GM21786 (cell line): Measurements from ENCODE around the gene LHPP.
"Not testable (repeated sequence)": the region's sequence is repeated elsewhere in the genome, so short reads cannot be mapped to it uniquely, and the experiment has no call there.

ENCODE experiments used
- ATAC-seq: cut with Tn5 transposase; IDR thresholded peaks from one replicate; pipeline ENCODE4 v1.9.1; 2021; ENCODE audit not compliant: unreplicated experiment

The LHPP gene

DNA sequence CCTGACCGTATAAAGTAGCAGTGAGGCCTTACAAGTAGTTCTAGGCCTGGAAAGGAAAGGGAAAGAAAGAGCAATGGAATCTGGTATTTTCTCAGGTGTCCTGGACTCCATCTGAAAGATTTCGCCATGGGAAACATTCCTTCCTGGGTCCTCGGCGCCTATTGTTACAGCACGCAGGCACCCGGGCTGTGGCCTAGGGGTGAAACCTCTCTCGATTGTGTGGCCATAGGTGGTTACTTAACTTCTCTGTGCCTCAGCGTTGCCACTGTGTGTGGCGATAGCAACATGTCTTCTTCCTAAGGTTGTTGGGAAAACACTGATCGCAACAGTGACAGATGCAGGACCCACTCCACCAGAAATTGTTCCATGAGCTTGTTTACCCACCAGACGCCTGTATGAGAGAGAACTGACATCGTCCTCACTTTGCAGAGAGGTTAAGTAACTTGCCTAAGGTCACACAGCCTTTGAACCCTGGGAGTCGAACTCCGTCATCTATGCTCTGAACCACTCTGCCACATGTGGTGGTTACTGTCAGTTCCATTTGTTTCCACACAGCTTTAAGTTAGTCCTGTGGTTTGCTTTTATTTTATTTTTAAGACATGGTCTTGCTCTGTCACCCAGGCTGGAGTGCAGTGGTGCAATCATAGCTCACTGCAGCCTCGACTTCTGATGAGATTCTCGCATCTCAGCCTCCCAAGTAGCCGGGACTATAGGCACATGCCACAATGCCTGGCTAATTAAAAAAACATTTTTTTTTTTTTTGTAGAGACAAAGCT is 73.4 kb downstream of the LHPP start:
- ATAC-seq = no peak

DNA sequence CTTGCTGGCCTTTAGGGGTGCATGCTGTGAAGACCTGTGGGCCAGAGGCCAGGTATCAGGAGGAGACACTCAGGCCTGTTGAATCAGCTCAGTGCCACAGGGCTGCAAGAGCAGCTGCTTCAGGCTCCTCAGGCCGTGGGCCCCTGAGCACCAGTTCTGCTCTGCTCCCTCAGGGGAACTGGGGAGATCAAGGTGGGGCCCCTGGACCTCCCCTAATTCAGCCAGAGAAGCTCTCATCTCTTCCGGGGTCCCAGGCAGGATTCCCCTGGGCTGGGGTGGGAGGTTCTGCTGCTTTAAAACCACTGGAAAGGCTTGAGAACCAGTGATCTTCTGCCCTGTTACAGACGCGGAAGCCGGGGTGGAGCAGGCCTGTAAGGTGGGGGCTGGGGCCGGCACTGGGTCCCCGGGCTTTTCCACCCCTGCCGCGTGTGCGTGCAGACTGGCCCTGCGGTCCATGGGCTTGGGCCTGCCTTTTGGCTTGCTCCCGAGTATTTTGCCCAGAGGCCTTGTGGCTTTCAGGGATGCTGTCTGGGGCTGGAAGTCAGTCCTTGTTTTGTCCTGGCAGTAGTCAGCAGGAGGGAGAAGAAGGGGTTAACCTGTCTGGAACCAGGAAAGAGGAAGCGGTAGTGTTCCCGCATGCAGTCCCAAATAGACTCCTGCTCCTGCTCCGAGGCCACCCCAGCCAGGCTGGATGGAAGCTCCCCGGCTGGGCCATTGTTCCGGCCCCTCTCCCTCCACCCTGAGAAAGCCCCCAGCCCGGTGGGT is 74.3 kb downstream of the LHPP start:
- no peak for ATAC-seq

DNA sequence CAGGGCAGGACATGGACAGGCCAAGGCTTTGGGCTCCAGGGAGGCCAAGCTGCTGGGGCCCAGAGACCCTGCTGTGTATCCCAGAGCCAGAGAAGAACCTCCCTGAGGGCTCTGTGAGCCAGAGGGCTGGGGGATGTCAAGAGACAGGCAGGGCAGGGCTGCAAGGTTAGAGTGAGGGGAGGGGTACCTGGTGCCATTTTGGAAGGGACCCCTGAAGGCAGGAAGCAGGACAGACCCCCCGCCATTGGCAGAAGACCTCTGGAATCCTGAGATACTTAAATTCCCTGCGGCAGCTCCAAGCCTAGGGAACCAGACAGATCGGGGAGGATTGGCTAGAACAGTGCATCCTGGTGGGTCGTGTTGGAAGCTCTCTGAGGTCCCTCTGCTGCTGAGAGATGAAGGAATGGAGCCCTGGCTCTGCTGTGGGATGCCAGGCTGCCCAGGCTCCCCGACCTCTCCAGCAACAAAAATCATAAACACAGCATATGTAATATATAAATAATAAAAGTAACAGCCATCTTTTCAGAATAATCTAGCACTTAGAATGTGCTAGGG is 75.0 kb downstream of the LHPP start:
- no peak for ATAC-seq

DNA sequence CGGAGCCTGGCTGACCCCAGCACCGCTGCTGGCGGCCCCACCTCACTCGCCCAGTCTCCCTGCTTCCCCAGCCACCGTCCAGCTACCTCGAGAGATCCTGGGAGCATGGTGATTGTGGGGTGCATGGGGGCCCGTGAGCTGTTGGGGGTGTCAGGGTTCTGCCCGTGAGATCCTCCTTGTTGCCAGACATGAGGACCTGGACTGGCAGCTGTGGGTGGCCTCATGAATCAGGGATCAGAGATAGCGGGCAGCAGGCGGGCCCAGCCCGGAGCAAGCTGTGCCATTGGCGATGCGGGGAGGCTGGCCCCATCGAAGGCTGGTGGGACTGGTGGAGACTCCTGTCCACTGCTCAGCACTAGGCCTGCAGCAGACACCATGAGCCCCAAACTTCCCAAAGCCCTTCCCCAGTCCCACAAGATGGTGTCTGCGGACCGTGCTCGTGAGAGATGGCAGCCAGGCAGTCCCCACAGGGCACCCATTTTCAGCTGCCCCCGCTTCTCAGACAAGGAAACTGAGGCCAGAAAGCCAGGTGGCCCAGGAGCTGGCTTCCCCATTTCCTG is 75.6 kb downstream of the LHPP start:
- ATAC-seq = no peak

DNA sequence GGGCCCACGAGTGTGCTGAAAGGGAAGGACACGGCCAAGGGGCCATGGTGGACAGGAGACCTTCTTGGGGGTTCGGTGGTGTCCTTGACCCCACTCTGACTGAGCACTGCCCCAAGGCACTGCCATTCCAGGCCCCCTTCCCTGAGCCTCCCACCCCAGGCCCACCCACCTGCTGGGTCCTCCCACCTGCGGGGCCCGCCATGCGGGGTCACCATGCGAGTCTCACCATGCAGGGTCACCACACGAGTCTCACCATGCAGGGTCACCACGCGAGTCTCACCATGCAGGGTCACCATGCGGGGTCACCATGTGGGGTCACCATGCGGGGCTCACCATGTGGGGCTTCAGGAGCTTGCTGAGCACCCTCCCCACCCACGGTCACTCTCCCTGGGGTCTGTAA is 76.3 kb downstream of the LHPP start:
- ATAC-seq = no peak

DNA sequence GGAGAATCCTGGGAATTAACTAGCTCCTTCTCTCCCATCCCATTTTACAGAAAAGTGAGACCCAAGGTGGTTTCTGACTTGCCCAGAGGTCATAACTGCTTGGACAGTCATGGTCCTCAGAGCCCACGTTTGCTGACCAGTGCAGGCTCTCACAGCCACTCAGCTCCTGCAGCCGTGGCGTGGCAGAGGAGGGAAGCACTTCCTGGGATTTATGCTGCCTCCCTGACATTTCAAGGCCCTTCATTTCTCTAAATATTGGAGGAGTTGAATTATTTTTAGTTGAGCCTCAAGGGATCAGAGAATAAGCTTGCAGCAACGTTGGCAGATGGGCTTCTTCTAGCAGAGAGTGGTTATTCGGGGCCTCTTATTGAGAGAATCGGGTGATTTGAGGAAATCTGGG is 77.1 kb downstream of the LHPP start:
- no peak for ATAC-seq

DNA sequence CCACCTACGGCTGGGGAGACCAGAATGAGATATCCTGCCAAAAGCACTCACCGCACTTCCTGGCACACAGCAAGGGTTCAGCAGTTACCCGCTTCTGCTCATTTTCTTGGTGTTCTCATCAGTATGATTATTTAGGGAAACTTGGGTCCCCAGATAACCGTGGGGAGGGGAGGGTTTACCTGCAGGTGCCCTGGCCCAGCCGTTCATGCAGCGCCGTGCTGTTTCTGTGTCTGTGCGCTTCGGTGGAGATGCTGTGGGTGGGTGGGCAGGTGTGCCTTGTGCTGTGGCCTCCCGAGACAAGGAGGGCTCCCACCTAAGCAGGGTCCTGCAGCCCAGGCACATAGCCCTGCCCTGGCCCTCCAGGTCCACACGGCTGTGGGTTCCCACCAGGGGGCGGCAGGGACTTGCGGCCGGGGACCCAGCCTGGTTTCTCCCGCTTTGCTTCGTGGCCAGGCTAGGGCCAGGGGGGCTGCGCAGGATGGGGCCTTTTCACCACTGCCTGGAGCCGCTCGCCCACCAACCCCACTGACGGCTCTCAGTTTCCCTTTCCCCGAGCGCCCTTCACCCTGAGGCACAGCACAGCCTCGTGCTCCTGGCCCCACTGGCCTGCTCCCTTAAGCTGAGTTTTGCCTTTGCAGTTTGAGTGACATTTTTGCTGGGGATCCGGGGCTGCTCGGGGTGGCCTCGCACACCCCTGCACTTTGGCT is 78.5 kb downstream of the LHPP start:
- ATAC-seq = peak; percentile 52

DNA sequence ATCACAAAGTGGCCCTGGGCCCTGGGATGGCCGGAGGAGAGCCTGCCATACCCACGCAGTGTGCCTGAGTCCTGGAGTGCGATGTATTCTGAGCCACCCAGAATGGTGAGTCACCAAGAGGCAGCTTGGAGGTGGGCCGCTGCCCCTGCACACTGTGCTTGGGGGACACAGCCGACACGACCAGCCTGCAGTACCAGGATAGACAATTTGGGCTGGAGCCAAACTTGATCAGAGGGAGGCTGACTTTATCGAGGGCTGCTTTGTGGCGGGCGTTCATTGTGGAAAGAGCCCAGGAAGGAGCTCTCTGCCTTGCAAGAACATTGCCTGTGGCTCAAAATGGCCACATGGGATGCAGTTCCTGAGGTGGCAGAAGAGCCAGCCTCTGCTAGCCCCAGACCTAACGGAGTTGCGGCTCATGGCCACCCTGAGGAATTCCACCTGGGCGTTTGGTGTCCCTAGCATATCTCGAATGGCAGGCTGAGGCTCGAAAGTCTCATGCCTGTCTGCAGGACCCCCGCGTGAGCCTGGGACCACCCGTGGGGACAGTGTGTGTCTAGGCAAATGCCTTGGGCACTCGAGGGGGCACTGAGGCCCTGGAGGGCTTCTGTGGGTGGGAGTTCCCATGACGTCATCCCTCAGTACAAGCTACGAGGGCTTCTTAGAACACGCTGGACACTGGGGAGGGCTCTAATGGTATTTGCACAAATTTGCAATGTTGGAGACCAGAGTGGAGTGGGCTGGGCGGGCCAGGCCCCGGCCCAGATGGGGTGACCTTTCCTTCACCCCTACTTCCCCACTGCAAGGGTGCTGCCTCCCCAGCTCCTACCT is 79.7 kb downstream of the LHPP start:
- no peak for ATAC-seq

DNA sequence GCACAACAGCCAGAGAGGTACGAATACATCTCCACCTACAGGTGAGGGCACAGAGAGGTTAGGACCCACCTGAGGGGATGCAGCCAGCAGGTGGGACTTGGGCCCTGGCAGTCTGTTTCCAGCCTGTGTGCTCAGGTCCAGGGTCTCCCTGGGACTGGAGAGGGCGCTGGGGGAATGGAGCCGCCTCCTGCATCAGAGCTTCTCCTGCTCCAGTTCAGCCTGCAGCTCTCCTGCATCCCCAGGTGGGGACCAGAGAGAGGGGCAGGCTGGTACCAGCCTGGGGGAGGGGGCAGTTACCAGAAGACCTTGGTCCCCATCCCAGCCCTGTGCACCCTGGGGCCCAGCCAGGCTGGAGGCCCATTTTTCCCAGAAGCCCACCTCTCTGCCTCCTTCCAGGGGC is 80.7 kb downstream of the LHPP start:
- no peak for ATAC-seq

DNA sequence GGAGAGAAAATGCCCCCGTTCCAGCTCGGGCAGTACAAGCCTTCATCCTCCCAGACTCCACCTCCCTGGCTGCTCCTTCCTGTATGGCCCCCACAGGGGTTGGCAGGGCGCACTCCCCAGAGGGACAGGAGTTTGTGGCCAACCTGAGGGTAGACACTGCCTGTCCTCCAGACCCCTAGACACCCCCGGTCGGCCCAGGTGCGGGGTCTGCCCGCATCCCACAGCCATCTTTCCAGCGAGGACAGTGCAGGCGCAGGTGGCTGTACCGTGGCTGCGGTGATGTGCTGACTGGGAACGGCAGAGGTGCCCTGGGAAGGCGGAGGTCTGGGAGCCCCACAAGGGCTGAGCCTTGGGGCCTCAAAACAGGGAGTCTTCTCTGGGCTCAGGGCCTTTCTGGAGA is 81.5 kb downstream of the LHPP start:
- no peak for ATAC-seq

DNA sequence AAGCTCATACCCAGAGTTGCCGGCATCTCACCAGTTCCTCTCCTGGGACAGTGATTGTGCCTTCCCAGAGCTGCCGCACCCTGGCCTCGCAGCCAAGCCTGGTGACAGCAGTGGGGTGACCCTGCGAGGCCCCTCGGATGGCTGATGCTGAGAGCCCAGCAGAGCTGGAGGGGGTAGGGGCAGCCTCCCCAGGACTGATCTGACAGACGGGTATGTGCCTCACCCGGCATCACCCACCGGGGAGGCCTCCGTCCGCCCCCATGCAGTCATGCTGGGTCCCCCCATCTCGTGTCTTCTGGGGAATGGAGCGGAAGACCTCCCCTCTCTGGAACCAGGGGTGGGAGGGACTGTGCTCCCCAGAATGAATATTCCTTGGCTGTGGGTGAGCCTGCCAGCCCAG is 82.3 kb downstream of the LHPP start:
- no peak for ATAC-seq

DNA sequence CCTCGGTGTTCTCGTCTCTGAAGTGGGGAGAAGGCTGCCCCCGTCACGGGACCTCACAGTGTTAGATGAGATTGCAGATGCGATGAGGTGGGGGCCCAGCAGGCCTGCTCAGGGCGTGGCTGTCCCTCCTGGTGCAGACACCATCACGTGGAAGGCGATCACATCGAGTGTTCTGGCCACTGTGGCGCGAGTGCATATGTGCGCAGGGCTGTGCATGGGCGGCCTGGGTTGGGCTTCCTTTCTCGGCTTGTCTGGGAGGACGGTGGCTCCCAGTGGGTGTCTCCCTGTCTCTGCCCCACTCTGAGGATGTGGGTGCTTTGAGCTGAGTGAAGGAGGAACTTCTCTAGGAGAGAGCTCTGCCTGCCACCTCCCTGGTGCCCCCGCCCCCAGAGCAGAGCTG is 83.1 kb downstream of the LHPP start:
- ATAC-seq = no peak

DNA sequence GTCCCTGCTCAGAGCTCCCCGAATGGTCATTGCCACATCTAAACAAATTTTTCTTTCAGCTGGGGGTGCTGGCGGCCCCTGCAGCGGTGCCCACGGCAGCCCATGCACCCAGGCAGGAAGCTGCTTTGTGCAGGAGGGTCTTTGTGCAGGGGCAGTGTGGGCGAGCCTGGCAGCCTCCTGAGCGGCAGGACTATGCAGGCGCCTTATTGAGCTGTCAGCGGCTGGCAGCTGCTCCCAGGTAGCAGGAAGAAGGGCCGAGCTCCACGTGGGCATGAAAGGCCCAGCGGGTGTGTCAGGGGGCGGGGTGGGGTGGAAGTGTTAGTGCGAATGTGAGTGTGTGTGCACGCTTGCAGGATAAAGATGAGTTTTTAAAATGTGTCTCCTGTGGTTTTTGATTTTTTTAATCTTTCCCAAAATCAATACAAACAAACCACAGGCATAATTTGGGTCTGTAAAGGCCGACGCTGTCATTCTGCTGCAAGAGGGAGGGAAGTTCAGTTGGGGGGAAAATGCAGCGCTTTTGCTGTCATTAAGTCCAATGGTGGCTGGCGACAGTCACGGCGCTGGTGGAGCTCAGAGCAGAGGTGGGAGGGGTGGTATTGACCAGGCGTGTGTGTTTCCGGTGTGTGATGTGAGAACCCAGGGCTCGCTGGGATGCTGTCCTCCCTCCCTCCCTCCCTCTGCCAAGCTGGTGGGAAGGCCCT is 83.9 kb downstream of the LHPP start:
- ATAC-seq = no peak

DNA sequence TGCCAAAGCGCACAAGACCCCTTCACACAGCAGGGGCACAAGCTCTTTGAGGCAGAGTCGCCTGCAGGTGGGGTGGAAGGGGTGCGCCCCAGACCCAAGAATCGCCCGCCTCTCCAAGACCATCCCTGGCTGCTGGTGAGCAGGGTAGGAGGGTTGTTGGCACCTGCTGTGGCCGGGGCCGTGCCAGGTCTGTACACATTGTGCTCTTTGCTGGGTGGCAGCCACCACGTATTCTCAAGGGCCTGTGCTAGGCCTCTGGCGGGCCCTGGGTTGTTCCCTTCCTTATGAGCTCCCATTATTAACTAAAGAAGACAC is 84.4 kb downstream of the LHPP start:
- ATAC-seq = no peak

DNA sequence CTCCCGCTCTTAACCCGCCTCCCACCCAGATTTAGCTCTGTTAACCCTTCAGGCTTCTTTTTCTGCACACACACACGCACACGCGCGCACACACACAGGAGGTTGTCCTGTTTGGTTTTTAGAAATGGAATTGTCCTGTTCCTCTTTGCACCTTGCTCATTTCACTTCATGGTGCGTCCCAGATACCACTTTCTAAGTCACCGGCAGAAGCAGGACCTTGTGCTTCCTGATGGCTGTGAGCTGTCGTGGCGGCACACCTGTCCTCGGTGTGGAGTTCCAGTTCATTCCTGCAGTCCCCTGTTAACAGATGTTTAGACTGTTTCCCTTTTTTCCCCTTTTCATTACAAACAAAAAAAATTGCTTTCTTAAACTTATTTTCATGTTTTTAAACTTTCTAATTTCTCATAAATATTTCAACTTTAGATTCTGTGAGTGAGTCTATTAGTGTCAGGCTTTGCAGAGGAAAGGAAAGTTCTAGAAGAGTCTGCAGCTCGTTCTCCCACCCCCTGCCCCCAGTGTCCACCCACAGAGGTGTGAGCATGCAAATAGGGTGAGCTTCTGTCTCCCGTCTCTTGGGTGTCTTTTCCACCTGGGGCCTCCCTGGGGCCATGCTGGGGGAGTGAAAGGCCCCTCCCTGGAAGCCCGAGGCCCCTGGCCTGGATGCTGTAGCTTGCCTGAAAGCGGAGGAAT is 85.5 kb downstream of the LHPP start:
- no peak for ATAC-seq

DNA sequence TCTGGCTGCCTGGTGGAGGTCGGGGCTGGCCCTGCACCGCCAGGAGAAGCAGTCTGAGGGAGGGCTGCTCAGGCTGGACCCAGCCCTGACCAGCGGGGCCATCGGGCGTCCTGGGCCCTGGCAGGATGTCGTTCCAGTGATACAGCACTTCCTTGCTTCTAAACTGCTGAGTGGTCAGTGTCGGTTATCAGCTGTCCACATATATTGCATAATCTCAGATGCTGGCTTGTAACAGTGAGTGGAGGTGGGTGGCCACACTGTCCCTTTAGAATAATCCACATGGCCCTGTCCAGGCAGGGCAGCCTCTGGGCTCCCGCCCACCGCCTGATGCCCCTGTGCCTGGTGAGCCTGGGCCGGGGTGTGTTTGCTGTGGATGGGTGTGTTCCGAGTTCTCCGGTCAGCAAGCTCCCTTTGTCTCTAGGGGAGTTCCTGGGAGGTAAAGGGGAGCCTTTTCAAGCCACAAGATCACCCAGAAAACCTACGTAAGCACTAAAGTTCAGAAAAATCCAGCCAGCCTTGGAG is 86.1 kb downstream of the LHPP start:
- ATAC-seq = no peak

DNA sequence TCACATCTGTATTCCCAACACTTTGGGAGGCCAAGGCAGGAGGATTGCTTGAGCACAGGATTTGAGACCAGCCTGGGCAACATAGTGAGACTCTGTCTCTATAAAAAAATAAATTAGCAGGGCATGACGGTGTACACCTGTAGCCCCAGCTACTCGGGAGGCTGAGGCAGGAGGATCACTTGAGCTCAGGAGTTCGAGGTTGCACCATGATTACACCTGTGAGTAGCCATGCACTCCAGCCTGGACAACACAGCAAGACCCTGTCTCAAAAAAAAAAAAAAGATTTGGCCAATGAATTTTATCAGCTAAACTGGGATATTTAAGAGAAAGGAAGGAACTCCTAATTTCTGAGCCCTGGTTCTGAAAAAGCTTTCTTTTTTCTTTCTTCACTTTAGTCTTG is 87.5 kb downstream of the LHPP start:
- ATAC-seq = not testable (repeated sequence)

DNA sequence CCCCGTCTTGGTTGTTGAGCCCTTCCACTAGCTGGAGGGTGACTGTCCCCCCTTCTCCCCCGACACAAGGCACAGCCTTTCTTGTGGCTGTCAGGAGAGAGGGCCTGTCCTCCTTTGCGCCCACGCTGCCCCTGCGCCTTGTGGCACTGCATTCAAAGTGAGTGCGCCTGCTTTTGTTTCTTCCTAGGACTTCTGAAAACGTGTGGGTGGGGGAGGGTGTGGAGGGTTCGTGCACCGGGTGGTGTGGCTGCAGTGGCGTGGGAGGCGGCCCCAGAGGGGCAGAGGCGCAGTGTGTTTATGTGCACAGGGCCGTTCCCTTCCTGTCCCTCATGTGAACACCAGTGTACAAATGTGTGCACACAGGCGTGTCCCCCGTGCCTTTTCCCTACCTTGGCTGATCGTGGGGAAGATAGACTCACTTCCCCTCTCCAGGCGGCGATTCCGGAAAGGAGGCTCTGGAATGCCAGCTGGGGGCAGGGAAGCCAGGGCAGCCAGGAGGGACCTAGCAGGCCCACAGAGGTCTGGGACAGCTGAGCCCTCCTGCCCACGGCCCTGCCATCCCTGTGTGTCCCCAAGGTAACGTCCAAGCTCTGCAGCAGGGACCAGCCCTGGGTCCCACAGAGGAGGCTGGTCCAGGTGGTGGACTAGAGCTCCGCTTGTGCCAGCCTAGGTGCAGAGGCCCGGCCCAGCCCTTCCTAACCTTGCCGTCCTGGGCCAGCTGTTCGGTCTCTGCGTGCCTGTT is 88.8 kb downstream of the LHPP start:
- ATAC-seq = no peak

DNA sequence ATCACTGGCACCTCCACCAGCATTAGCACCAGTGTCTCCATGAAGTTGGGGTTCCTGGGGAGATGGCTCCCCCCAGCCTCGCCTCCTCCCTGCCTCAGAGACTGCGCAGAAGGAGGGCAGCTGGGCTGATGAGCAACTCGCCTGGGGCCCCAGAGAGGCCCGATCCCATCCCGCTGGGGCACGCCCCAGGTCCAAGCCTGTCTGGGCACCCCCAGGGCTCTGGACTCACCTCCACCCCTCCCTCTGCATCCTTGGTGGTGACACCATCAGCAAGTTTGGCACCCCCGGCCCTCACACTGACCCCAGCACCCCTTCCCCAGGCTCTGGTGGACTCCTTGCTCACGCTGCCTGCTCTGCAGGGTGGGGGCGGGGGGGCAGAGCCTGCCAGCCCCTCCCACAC is 89.5 kb downstream of the LHPP start:
- ATAC-seq = no peak
